ENCODE results near the gene EEF1AKMT3.
A peak's percentile ranks its signal among the peaks of the same experiment; 100 is the strongest.

EEF1AKMT3 gene

GRCh38 chr12:57741413-57741789, 31.0 kb upstream of the EEF1AKMT3 start:
- TF ChIP-seq CTCF (IDR thresholded peaks at IDR 0.05; ENCODE audit: borderline replicate concordance, insufficient read depth, low read depth, low read length): no peak
- H3K4me3 ChIP-seq (ENCODE audit: low read depth, low read length): peak overlapping the region; percentile 77

- peak; percentile 69 for TF ChIP-seq CTCF (IDR thresholded peaks at IDR 0.05; ENCODE audit: borderline replicate concordance, insufficient read depth, low read depth, low read length)
- H3K4me3 ChIP-seq (ENCODE audit: low read depth, low read length): peak overlapping the region; percentile 77
Observed at GRCh38 chr12:57741844-57742738, 30.3 kb upstream of the EEF1AKMT3 start.

- TF ChIP-seq CTCF (IDR thresholded peaks at IDR 0.05; ENCODE audit: borderline replicate concordance, insufficient read depth, low read depth, low read length): no peak
- H3K4me3 ChIP-seq (ENCODE audit: low read depth, low read length): no peak overlapping the region
Observed at GRCh38 chr12:57743769-57744168, 28.6 kb upstream of the EEF1AKMT3 start.

- peak overlapping the region; percentile 61 for H3K4me3 ChIP-seq (ENCODE audit: low read depth, low read length)
- TF ChIP-seq CTCF (IDR thresholded peaks at IDR 0.05; ENCODE audit: borderline replicate concordance, insufficient read depth, low read depth, low read length): no peak
Observed at GRCh38 chr12:57744194-57744776, 28.1 kb upstream of the EEF1AKMT3 start.

- TF ChIP-seq CTCF (IDR thresholded peaks at IDR 0.05; ENCODE audit: borderline replicate concordance, insufficient read depth, low read depth, low read length): no peak
- H3K4me3 ChIP-seq (ENCODE audit: low read depth, low read length): peak within 1 kb of the TSS; percentile 61
Observed at GRCh38 chr12:57744777-57745484, 27.5 kb upstream of the EEF1AKMT3 start, which contains the start of gene TSPAN31. Gene TSPAN31, plus strand, starts transcription at chr12:57745039. Its CDS starts 116 bp downstream, at chr12:57745155.

- no peak for TF ChIP-seq CTCF (IDR thresholded peaks at IDR 0.05; ENCODE audit: borderline replicate concordance, insufficient read depth, low read depth, low read length)
Observed at GRCh38 chr12:57745485-57745881, 26.9 kb upstream of the EEF1AKMT3 start.

More at GRCh38 chr12:57745485-57745881, 26.9 kb upstream of the EEF1AKMT3 start:
- peak overlapping the region; percentile 61 for H3K4me3 ChIP-seq (ENCODE audit: low read depth, low read length)

Measured in GM12875 (cell line).